AG04450 (cell line): ENCODE measurements around the gene GINM1. TPM values are rescaled to one million over a fixed set of nuclear protein-coding genes. Genes with fewer than 3 reads are reported as not detected.

ENCODE experiments used
- CTCF ChIA-PET: fragments of 300-600, 350-600 bp; formaldehyde crosslinking; extraction: SDS; loops from one replicate; lab custom pipeline; 2022; ENCODE audit warnings: antibody characterized with exemption, inconsistent platforms; lab: Charles Lee
- POLR2A ChIA-PET: fragments of 350-600 bp; formaldehyde crosslinking; extraction: SDS; loops from one replicate; lab custom pipeline; 2021; ENCODE audit warnings: antibody characterized with exemption, inconsistent platforms; lab: Yijun Ruan, JAX
- DNase-seq: peaks from one replicate; pipeline ENCODE4 v3.0.0-alpha.2; 2011; ENCODE audit warnings: low read depth, low spot score
- H3K27ac ChIP-seq: one replicate; pipeline ENCODE4 v1.5.1; 2012; ENCODE audit warnings: low read depth, low read length, control low read depth
- H3K27me3 ChIP-seq: one replicate; pipeline ENCODE4 v1.6.0; 2012; ENCODE audit warnings: low read length; ENCODE audit not compliant: control insufficient read depth, insufficient read depth
- H3K4me3 ChIP-seq: 2 replicates; pipeline ENCODE4 v1.5.1; 2011; ENCODE audit warnings: mild to moderate bottlenecking, low read depth, low read length, control low read depth
- H3K9me3 ChIP-seq: 2 replicates; pipeline ENCODE4 v1.5.1; 2012; ENCODE audit warnings: low read length; ENCODE audit not compliant: control insufficient read depth, insufficient read depth
- CTCF ChIP-seq: IDR thresholded peaks from 2 replicates; pipeline ENCODE4 v1.5.1; 2011; ENCODE audit warnings: low read depth, low read length, control low read depth, inconsistent platforms
- polyA plus RNA-seq: library from polyadenylated mRNA; depleted of rRNA; stranded (reverse); fragments of >200 nt; gene quantifications from 2 replicates; pipeline ENCODE4 v1.2.3, GENCODE V29; 2011

GINM1 gene
- polyA plus RNA-seq, 1 experiment: 42.0 TPM

- H3K4me3 ChIP-seq: no peak overlapping the region
- H3K27ac ChIP-seq: no peak overlapping the region
- no peak for DNase-seq
- TF ChIP-seq CTCF: no peak
- H3K27me3 ChIP-seq: no peaks in the 10 kb centered on the region
- peaks cover 3% of the 10 kb centered on the region; the same call in 1 of the 2 replicates for H3K9me3 ChIP-seq
- CTCF ChIA-PET: no interaction called here
- POLR2A ChIA-PET: no interaction called here
Observed at GRCh38 chr6:149614337-149614736, 48.2 kb downstream of the GINM1 start.

DNA sequence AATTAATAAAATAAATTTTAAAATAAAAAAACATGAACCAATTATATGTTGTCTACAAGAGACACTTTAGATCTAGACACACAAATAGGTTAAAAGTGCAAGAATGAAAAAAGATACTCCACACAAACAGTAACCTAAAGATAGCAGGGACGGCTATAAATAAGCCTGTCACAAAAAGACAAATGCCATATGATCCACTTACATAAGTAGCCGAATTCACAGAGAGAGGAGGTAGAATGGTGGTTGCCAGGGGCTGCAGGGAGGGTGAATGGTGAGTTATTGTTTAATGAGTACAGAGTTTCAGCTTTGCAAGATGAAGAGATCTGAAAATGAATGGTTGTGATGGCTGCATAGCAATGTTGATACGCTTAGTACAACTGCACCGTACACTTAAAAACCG is 49.6 kb downstream of the GINM1 start:
- peaks cover 3% of the 10 kb centered on the region; the same call in 1 of the 2 replicates for H3K9me3 ChIP-seq
- CTCF ChIA-PET: no interaction called here
- DNase-seq: no peak
- no peak overlapping the region for H3K4me3 ChIP-seq
- POLR2A ChIA-PET: no interaction called here
- no peak overlapping the region for H3K27ac ChIP-seq
- no peaks in the 10 kb centered on the region for H3K27me3 ChIP-seq
- TF ChIP-seq CTCF: no peak

GRCh38 chr6:149627672-149628071 is 61.5 kb downstream of the GINM1 start:
- ChIA-PET POLR2A (interaction anchor here (0.7 kb wide), 1 partner anchor 32 kb away, joined by 3 read pairs; no protein-coding TSS in a partner anchor), CTCF (no interaction called here)
- TF ChIP-seq CTCF: no peak
- no peaks in the 10 kb centered on the region for H3K9me3 ChIP-seq
- H3K27ac ChIP-seq: no peak overlapping the region
- no peaks in the 10 kb centered on the region for H3K27me3 ChIP-seq
- H3K4me3 ChIP-seq: no peak overlapping the region
- DNase-seq: no peak

- Histone ChIP-seq H3K4me3 (no peak overlapping the region), H3K27me3 (no peaks in the 10 kb centered on the region), H3K9me3 (no peaks in the 10 kb centered on the region), H3K27ac (no peak overlapping the region)
- no peak for DNase-seq
- CTCF ChIA-PET: no interaction called here
- POLR2A ChIA-PET: no interaction called here
- no peak for TF ChIP-seq CTCF
Observed at GRCh38 chr6:149628875-149629510, 62.8 kb downstream of the GINM1 start.

- no peak for TF ChIP-seq CTCF
- Histone ChIP-seq H3K27ac (no peak overlapping the region), H3K27me3 (no peaks in the 10 kb centered on the region), H3K4me3 (no peak overlapping the region), H3K9me3 (no peaks in the 10 kb centered on the region)
- ChIA-PET POLR2A (no interaction called here), CTCF (no interaction called here)
- DNase-seq: no peak
Observed at GRCh38 chr6:149634315-149634714, 68.1 kb downstream of the GINM1 start.
